ENCODE measurements around the gene VPS39. TPM values are rescaled to one million over a fixed set of nuclear protein-coding genes. Genes with fewer than 3 reads are reported as not detected.
A peak's percentile ranks its signal among the peaks of the same experiment; 100 is the strongest.

The VPS39 gene
- polyA plus RNA-seq, 1 donor (not counting 4 experiments of a cell fraction or from before 2014, with no cell fraction given): 29.7 TPM

GRCh38 chr15:42118650-42119445 is 89.3 kb downstream of the VPS39 start:
- Histone ChIP-seq H4K20me1 (ENCODE audit: control insufficient read depth, extremely low read depth, insufficient read depth, low read length) (no peaks in the 10 kb centered on the region), H3K4me3 (ENCODE audit: control insufficient read depth in 2 of 3, extremely low read depth in 1 of 3, insufficient read depth in 2 of 3, low read depth in 1 of 3, low read length in 3 of 3) (no peak overlapping the region), H3K27ac (ENCODE audit: control insufficient read depth, insufficient read depth, low read length) (no peak overlapping the region), H2AFZ (ENCODE audit: control insufficient read depth, low read length) (peak overlapping the region; percentile 55), H3K9me1 (ENCODE audit: control insufficient read depth, extremely low read depth, insufficient read depth, low read length) (no peaks in the 10 kb centered on the region), H3K4me2 (ENCODE audit: control insufficient read depth, extremely low read depth, insufficient read depth, low read depth, low read length) (peak overlapping the region; percentile 49), H3K4me1 (ENCODE audit: control insufficient read depth, extremely low read depth, insufficient read depth, low read length) (peaks cover 6% of the 10 kb centered on the region), H3K27me3 (ENCODE audit: control insufficient read depth, extremely low read depth, insufficient read depth, low read length) (no peaks in the 10 kb centered on the region), H3K79me2 (ENCODE audit: control insufficient read depth, insufficient read depth, low read length) (no peaks in the 10 kb centered on the region), H3K9me3 (ENCODE audit: control insufficient read depth, low read depth, low read length) (no peaks in the 10 kb centered on the region), H3K36me3 (ENCODE audit: control insufficient read depth in 2 of 2, extremely low read depth in 1 of 2, insufficient read depth in 2 of 2, low read length in 2 of 2) (no peaks in the 10 kb centered on the region), H3K9ac (ENCODE audit: control insufficient read depth, extremely low read depth, insufficient read depth, low read length) (no peak overlapping the region)
- dilution Hi-C loops (cut with MboI; ENCODE audit: extremely low pct_ligation_motif_present, low sequenced_read_pairs): no loop called here
- no peak for DNase-seq (ENCODE audit: low read depth, low spot score)
- peak; percentile 39 for FAIRE-seq
- TF ChIP-seq CTCF (optimal IDR thresholded peaks at IDR 0.05 in 1 of 3, IDR thresholded peaks at IDR 0.05 in 1 of 3, conservative IDR thresholded peaks at IDR 0.05 in 1 of 3; ENCODE audit: extremely low read depth in 1 of 3, insufficient read depth in 2 of 3, low read length in 3 of 3) (no peak), EZH2 (IDR thresholded peaks at IDR 0.05; ENCODE audit: low read length) (no peak)

- no peaks in the 10 kb centered on the region for H3K27me3 ChIP-seq (ENCODE audit: control insufficient read depth, extremely low read depth, insufficient read depth, low read length)
- H3K9me3 ChIP-seq (ENCODE audit: control insufficient read depth, low read depth, low read length): no peaks in the 10 kb centered on the region
- H3K79me2 ChIP-seq (ENCODE audit: control insufficient read depth, insufficient read depth, low read length): no peaks in the 10 kb centered on the region
- dilution Hi-C loops (cut with MboI; ENCODE audit: extremely low pct_ligation_motif_present, low sequenced_read_pairs): no loop called here
- FAIRE-seq: no peak
- no peak for DNase-seq (ENCODE audit: low read depth, low spot score)
- no peaks in the 10 kb centered on the region for H3K9me1 ChIP-seq (ENCODE audit: control insufficient read depth, extremely low read depth, insufficient read depth, low read length)
- H3K4me2 ChIP-seq (ENCODE audit: control insufficient read depth, extremely low read depth, insufficient read depth, low read depth, low read length): no peak overlapping the region
- no peaks in the 10 kb centered on the region for H3K36me3 ChIP-seq (ENCODE audit: control insufficient read depth in 2 of 2, extremely low read depth in 1 of 2, insufficient read depth in 2 of 2, low read length in 2 of 2)
- no peak overlapping the region for H3K9ac ChIP-seq (ENCODE audit: control insufficient read depth, extremely low read depth, insufficient read depth, low read length)
- H2AFZ ChIP-seq (ENCODE audit: control insufficient read depth, low read length): no peak overlapping the region
- H3K4me3 ChIP-seq (ENCODE audit: control insufficient read depth in 2 of 3, extremely low read depth in 1 of 3, insufficient read depth in 2 of 3, low read depth in 1 of 3, low read length in 3 of 3): no peak overlapping the region
- H3K4me1 ChIP-seq (ENCODE audit: control insufficient read depth, extremely low read depth, insufficient read depth, low read length): peaks cover 6% of the 10 kb centered on the region
- no peak overlapping the region for H3K27ac ChIP-seq (ENCODE audit: control insufficient read depth, insufficient read depth, low read length)
- no peak for TF ChIP-seq EZH2 (IDR thresholded peaks at IDR 0.05; ENCODE audit: low read length)
- TF ChIP-seq CTCF (optimal IDR thresholded peaks at IDR 0.05 in 1 of 3, IDR thresholded peaks at IDR 0.05 in 1 of 3, conservative IDR thresholded peaks at IDR 0.05 in 1 of 3; ENCODE audit: extremely low read depth in 1 of 3, insufficient read depth in 2 of 3, low read length in 3 of 3): no peak
- no peaks in the 10 kb centered on the region for H4K20me1 ChIP-seq (ENCODE audit: control insufficient read depth, extremely low read depth, insufficient read depth, low read length)
Measured at GRCh38 chr15:42111924-42112323, 96.2 kb downstream of the VPS39 start.
